ENCODE measurements around the gene BMP7.

BMP7 gene

GRCh38 chr20:57224641-57225138 lies 41.8 kb downstream of the BMP7 start:
- no peak for DNase-seq

GRCh38 chr20:57223648-57224489 lies 42.6 kb downstream of the BMP7 start:
- DNase-seq = no peak

GRCh38 chr20:57222631-57222950 lies 43.9 kb downstream of the BMP7 start:
- no peak for DNase-seq

- no peak for DNase-seq
These were observed 44.4 kb downstream of the BMP7 start for GRCh38 chr20:57221916-57222630.

GRCh38 chr20:57220337-57221145 lies 45.9 kb downstream of the BMP7 start:
- DNase-seq = no peak

GRCh38 chr20:57219071-57219677 lies 47.3 kb downstream of the BMP7 start:
- DNase-seq = no peak

GRCh38 chr20:57218489-57218888 lies 48.0 kb downstream of the BMP7 start:
- DNase-seq = no peak

GRCh38 chr20:57217802-57218201 lies 48.6 kb downstream of the BMP7 start:
- no peak for DNase-seq

GRCh38 chr20:57216669-57217068 lies 49.8 kb downstream of the BMP7 start:
- DNase-seq = no peak

GRCh38 chr20:57215826-57216471 lies 50.5 kb downstream of the BMP7 start:
- DNase-seq = no peak

GRCh38 chr20:57215426-57215825 lies 51.0 kb downstream of the BMP7 start:
- DNase-seq = no peak

GRCh38 chr20:57214948-57215347 lies 51.5 kb downstream of the BMP7 start:
- DNase-seq = no peak

- no peak for DNase-seq
These were observed 52.0 kb downstream of the BMP7 start for GRCh38 chr20:57214427-57214826.

- no peak for DNase-seq
These were observed 52.5 kb downstream of the BMP7 start for GRCh38 chr20:57213924-57214323.

GRCh38 chr20:57213291-57213690 lies 53.1 kb downstream of the BMP7 start:
- no peak for DNase-seq

GRCh38 chr20:57212534-57213276 lies 53.7 kb downstream of the BMP7 start:
- no peak for DNase-seq

- no peak for DNase-seq
These were observed 54.4 kb downstream of the BMP7 start for GRCh38 chr20:57211908-57212533.

- DNase-seq = no peak
These were observed 55.0 kb downstream of the BMP7 start for GRCh38 chr20:57211406-57211805.

- no peak for DNase-seq
These were observed 55.5 kb downstream of the BMP7 start for GRCh38 chr20:57210911-57211280.

GRCh38 chr20:57210054-57210910 lies 56.2 kb downstream of the BMP7 start:
- no peak for DNase-seq

Data from NCI-H2171 (cell line).